IMR-90 (cell line): ENCODE results near the gene PRR29. TPM values are rescaled to one million over a fixed set of nuclear protein-coding genes. Genes with fewer than 3 reads are reported as not detected.
"Not testable (repeated sequence)": the region's sequence is repeated elsewhere in the genome, so short reads cannot be mapped to it uniquely, and the experiment has no call there.

Source experiments
- ATAC-seq: fragments of 200-7000 bp; cut with Tn5 transposase; 2 replicates; pipeline ENCODE4 v1.9.1; 2020; ENCODE audit warnings: low read depth, mild to moderate bottlenecking, moderate library complexity
- BruUV-seq: library from RNA; stranded (reverse); fragments of 400-500 nt; replicated peaks from 2 replicates; lab custom pipeline; 2021; lab: Mats Ljungman, UMichigan
- CTCF ChIA-PET: fragments of 300-600 bp; formaldehyde crosslinking; extraction: SDS; loops from one replicate; lab custom pipeline; 2021; ENCODE audit warnings: antibody characterized with exemption; lab: Yijun Ruan, JAX
- POLR2A ChIA-PET: fragments of 300-600 bp; sonication (Branson Sonifier 250); formaldehyde crosslinking; loops from one replicate; lab custom pipeline; 2022; ENCODE audit warnings: antibody characterized with exemption; ENCODE audit not compliant: unreplicated experiment; lab: Charles Lee
- DNase-seq: peaks from one replicate; pipeline ENCODE4 v3.0.0; 2013
- H2AFZ ChIP-seq: replicated peaks from 2 replicates; pipeline ENCODE3; 2013; ENCODE audit warnings: low read length, mild to moderate bottlenecking; ENCODE audit not compliant: poor library complexity
- H2AK5ac ChIP-seq: 2 replicates; pipeline ENCODE4 v1.6.1; 2013; ENCODE audit warnings: low read depth, low read length, inconsistent platforms
- H2AK9ac ChIP-seq: replicated peaks from 2 replicates; pipeline ENCODE3; 2013; ENCODE audit warnings: mild to moderate bottlenecking, low read depth, low read length, moderate library complexity; ENCODE audit not compliant: poor library complexity
- H2BK120ac ChIP-seq: 2 replicates; pipeline ENCODE4 v1.6.1; 2013; ENCODE audit warnings: low read depth, low read length, inconsistent platforms
- H2BK15ac ChIP-seq: 3 replicates; pipeline ENCODE4 v1.6.1; 2013; ENCODE audit warnings: low read depth, low read length, inconsistent platforms
- H2BK20ac ChIP-seq: 2 replicates; pipeline ENCODE4 v1.6.1; 2013; ENCODE audit warnings: low read depth, mild to moderate bottlenecking, inconsistent platforms, low read length, moderate library complexity
- H2BK5ac ChIP-seq: 2 replicates; pipeline ENCODE4 v1.6.1; 2013; ENCODE audit warnings: mild to moderate bottlenecking, low read depth, low read length, inconsistent platforms; ENCODE audit not compliant: poor library complexity, severe bottlenecking
- H3K14ac ChIP-seq: replicated peaks from 2 replicates; pipeline ENCODE4 v1.6.1; 2013; ENCODE audit warnings: low read depth, low read length, inconsistent platforms
- H3K18ac ChIP-seq: 2 replicates; pipeline ENCODE4 v1.6.1; 2013; ENCODE audit warnings: low read depth, low read length, control low read depth
- H3K23ac ChIP-seq: 2 replicates; pipeline ENCODE4 v1.6.1; 2013; ENCODE audit warnings: low read depth, low read length, inconsistent platforms
- H3K27ac ChIP-seq: 2 replicates; pipeline ENCODE4 v1.5.1; 2013; ENCODE audit warnings: mild to moderate bottlenecking, control low read depth, low read length; ENCODE audit not compliant: insufficient read depth
- H3K27me3 ChIP-seq: 2 replicates; pipeline ENCODE4 v1.6.1; 2013; ENCODE audit warnings: low read length; ENCODE audit not compliant: control insufficient read depth, insufficient read depth
- H3K36me3 ChIP-seq: 2 replicates; pipeline ENCODE4 v1.6.1; 2013; ENCODE audit warnings: low read length, mixed read lengths; ENCODE audit not compliant: control insufficient read depth, insufficient read depth
- H3K4ac ChIP-seq: 2 replicates; pipeline ENCODE4 v1.6.1; 2013; ENCODE audit warnings: low read depth, low read length, inconsistent platforms
- H3K4me1 ChIP-seq: 2 replicates; pipeline ENCODE4 v1.6.1; 2013; ENCODE audit warnings: low read length, mixed read lengths; ENCODE audit not compliant: control insufficient read depth, insufficient read depth
- H3K4me2 ChIP-seq: 2 replicates; pipeline ENCODE4 v1.6.1; 2013; ENCODE audit warnings: low read depth, mild to moderate bottlenecking, control low read depth, low read length, moderate library complexity
- H3K4me3 ChIP-seq: 2 replicates; pipeline ENCODE4 v1.5.1; 2013; ENCODE audit warnings: low read depth, mild to moderate bottlenecking, control low read depth, low read length, moderate library complexity; ENCODE audit not compliant: insufficient read depth
- H3K56ac ChIP-seq: 2 replicates; pipeline ENCODE4 v1.6.1; 2013; ENCODE audit warnings: low read length, inconsistent platforms; ENCODE audit not compliant: insufficient read depth; ENCODE audit errors: extremely low read depth
- H3K79me1 ChIP-seq, 2 experiments: 2 replicates each; pipeline ENCODE4 v1.6.1; 2013; ENCODE audit warnings: low read length in 2 of 2, inconsistent platforms in 1 of 2, low read depth in 1 of 2
- H3K9ac ChIP-seq: 2 replicates; pipeline ENCODE4 v1.6.1; 2013; ENCODE audit warnings: low read depth, low read length, control low read depth
- H3K9me1 ChIP-seq: 2 replicates; pipeline ENCODE4 v1.6.1; 2013; ENCODE audit warnings: low read length, inconsistent platforms; ENCODE audit not compliant: insufficient read depth
- H3K9me3 ChIP-seq: 2 replicates; pipeline ENCODE4 v1.6.1; 2013; ENCODE audit warnings: low read length; ENCODE audit not compliant: control insufficient read depth, insufficient read depth
- H4K20me1 ChIP-seq: 2 replicates; pipeline ENCODE4 v1.6.1; 2013; ENCODE audit warnings: low read length, inconsistent platforms; ENCODE audit not compliant: insufficient read depth
- H4K5ac ChIP-seq: 2 replicates; pipeline ENCODE4 v1.6.1; 2013; ENCODE audit warnings: mild to moderate bottlenecking, low read depth, low read length, control low read depth
- H4K8ac ChIP-seq, 2 experiments: 2 replicates each; pipeline ENCODE4 v1.6.1; 2013; ENCODE audit warnings: low read depth in 2 of 2, low read length in 2 of 2, control low read depth in 1 of 2, inconsistent platforms in 1 of 2
- H4K91ac ChIP-seq: 2 replicates; pipeline ENCODE4 v1.6.1; 2013; ENCODE audit warnings: low read depth, low read length, inconsistent platforms; ENCODE audit not compliant: insufficient read depth
- WGBS, 2 experiments: methylation state at CpG; one replicate each; pipeline versions ENCODE4 v1.1.5 to v1.1.7; 2013; ENCODE audit warnings: missing lambda C conversion rate in 2 of 2; ENCODE audit not compliant: insufficient read length in 1 of 2; ENCODE audit errors: extremely low coverage in 2 of 2; 5-methylcytosine and 5-hydroxymethylcytosine counted together
- dilution Hi-C: fragments of 300-500 bp; cut with HindIII; formaldehyde crosslinking; loops from one replicate; pipeline ENCODE4 v1.14.3; 2018; ENCODE audit warnings: low sequenced_read_pairs; ENCODE audit not compliant: unreplicated experiment
- in situ Hi-C: fragments of 300-500 bp; cut with MboI; formaldehyde crosslinking; loops from 3 replicates; pipeline ENCODE4 v1.14.3; 2019; ENCODE audit warnings: low sequenced_read_pairs, inconsistent platforms, mixed read lengths
- intact Hi-C: fragments of 100-400 bp; cut with micrococcal nuclease; formaldehyde crosslinking; loops from 2 replicates; pipeline ENCODE4 v1.10.0; 2022
- polyA plus RNA-seq, 3 experiments: library from polyadenylated mRNA; depleted of rRNA; stranded (reverse); fragments of >200 nt; gene quantifications; 2 replicates each; pipeline ENCODE4 v1.2.3, GENCODE V29; 2012; ENCODE audit warnings: low replicate concordance in 1 of 3
- total RNA-seq: library from RNA; depleted of rRNA; stranded (reverse); fragments of >200 nt; gene quantifications from 2 replicates; pipeline ENCODE4 v1.2.3, GENCODE V29; 2012

PRR29 gene
- total and polyA plus RNA-seq, 2 of the 4 experiments (the other 2 are of a cell fraction) = under 0.01 to 0.17 TPM

- dilution Hi-C loops, in situ Hi-C loops, BruUV-seq, ATAC-seq, H3K14ac ChIP-seq, H3K4ac ChIP-seq, CTCF ChIA-PET, DNase-seq, H3K4me3 ChIP-seq, H3K27me3 ChIP-seq, H3K18ac ChIP-seq, H4K20me1 ChIP-seq, H2BK120ac ChIP-seq, H3K56ac ChIP-seq, H3K79me1 ChIP-seq, H2AK9ac ChIP-seq, H3K9me1 ChIP-seq, POLR2A ChIA-PET, H2AK5ac ChIP-seq, H2BK15ac ChIP-seq, intact Hi-C loops, H4K91ac ChIP-seq, H4K5ac ChIP-seq, H3K4me2 ChIP-seq, H2BK5ac ChIP-seq, H3K9ac ChIP-seq, H2AFZ ChIP-seq, H2BK20ac ChIP-seq, H3K27ac ChIP-seq, H3K36me3 ChIP-seq, H3K9me3 ChIP-seq, H4K8ac ChIP-seq, H3K23ac ChIP-seq, H3K4me1 ChIP-seq: not testable (repeated sequence)
- no CpG with 5 or more reads among the region's 2 CpGs for WGBS, 2 experiments
Observed at GRCh38 chr17:63982641-63983040, 15.5 kb upstream of the PRR29 start.
